Hepatocyte (in vitro differentiated cells): ENCODE measurements around the gene CHRNA4. TPM values are rescaled to one million over a fixed set of nuclear protein-coding genes. Genes with fewer than 3 reads are reported as not detected.
"Not testable (repeated sequence)": the region's sequence is repeated elsewhere in the genome, so short reads cannot be mapped to it uniquely, and the experiment has no call there.

Experiments
- DNase-seq: peaks from one replicate; pipeline ENCODE4 v3.0.0-alpha.2; 2016; ENCODE audit warnings: low spot score
- H2AFZ ChIP-seq: fragments of 200-600 bp; sonication (generic); 2 replicates; pipeline ENCODE4 v1.6.0; 2016; ENCODE audit warnings: antibody characterized with exemption, mild to moderate bottlenecking
- H3K27ac ChIP-seq: fragments of 200-600 bp; sonication (generic); 2 replicates; pipeline ENCODE4 v1.5.1; 2016; ENCODE audit warnings: mild to moderate bottlenecking
- H3K27me3 ChIP-seq: fragments of 200-600 bp; sonication (generic); 2 replicates; pipeline ENCODE4 v1.6.1; 2016
- H3K36me3 ChIP-seq: fragments of 200-600 bp; sonication (generic); replicated peaks from 2 replicates; pipeline ENCODE4 v1.5.1; 2016; ENCODE audit warnings: low read depth; ENCODE audit not compliant: insufficient read depth
- H3K4me1 ChIP-seq: fragments of 200-600 bp; sonication (generic); 2 replicates; pipeline ENCODE4 v1.5.1; 2016; ENCODE audit warnings: mild to moderate bottlenecking, moderate library complexity; ENCODE audit not compliant: insufficient read depth
- H3K4me2 ChIP-seq: fragments of 200-600 bp; sonication (generic); 2 replicates; pipeline ENCODE4 v1.6.0; 2016
- H3K4me3 ChIP-seq: fragments of 200-600 bp; sonication (generic); 2 replicates; pipeline ENCODE4 v1.5.1; 2016; ENCODE audit warnings: mild to moderate bottlenecking
- H3K79me2 ChIP-seq: fragments of 200-600 bp; sonication (generic); 2 replicates; pipeline ENCODE4 v1.6.0; 2017; ENCODE audit warnings: mild to moderate bottlenecking
- H3K9me2 ChIP-seq: fragments of 200-600 bp; sonication (generic); replicated peaks from 2 replicates; pipeline ENCODE4 v1.6.0; 2017; ENCODE audit warnings: mild to moderate bottlenecking; ENCODE audit not compliant: insufficient read depth
- H3K9me3 ChIP-seq: fragments of 200-600 bp; sonication (generic); 2 replicates; pipeline ENCODE4 v1.5.1; 2016; ENCODE audit warnings: low read depth, mild to moderate bottlenecking
- H4K20me1 ChIP-seq: fragments of 200-600 bp; sonication (generic); 2 replicates; pipeline ENCODE4 v1.6.0; 2016; ENCODE audit warnings: mild to moderate bottlenecking; ENCODE audit not compliant: insufficient read depth, poor library complexity, severe bottlenecking
- EZH2 ChIP-seq: fragments of 200-600 bp; sonication (generic); IDR thresholded peaks from 2 replicates; pipeline ENCODE4 v1.6.1; 2016; ENCODE audit warnings: antibody characterized with exemption, mild to moderate bottlenecking, borderline replicate concordance
- EZH2phosphoT487 ChIP-seq: fragments of 200-600 bp; sonication (generic); IDR thresholded peaks from one replicate; pipeline ENCODE4 v1.6.1; 2018; ENCODE audit warnings: antibody characterized with exemption, mild to moderate bottlenecking, low read depth, moderate library complexity; ENCODE audit not compliant: unreplicated experiment, severe bottlenecking
- WGBS: methylation state at CpG from one replicate; pipeline ENCODE4 v1.1.6; 2016; ENCODE audit warnings: low lambda C conversion rate; ENCODE audit errors: missing lambda C conversion rate; 5-methylcytosine and 5-hydroxymethylcytosine counted together
- polyA plus RNA-seq: library from polyadenylated mRNA; unstranded; fragments of >200 nt; fragmentation: Nextera tagmentation; extraction: Ambion mirVana; gene quantifications from 2 replicates; pipeline ENCODE4 v1.2.1, GENCODE V29; 2016
- total RNA-seq: library from RNA; depleted of rRNA; stranded (reverse); fragments of >200 nt; gene quantifications from 2 replicates; pipeline ENCODE4 v1.2.3, GENCODE V29; 2014
- TF ChIP-seq, protein P1 (sequence below): fragments of 200-600 bp; sonication (generic); IDR thresholded peaks from 2 replicates; pipeline ENCODE4 v1.5.1; 2016; ENCODE audit warnings: antibody characterized with exemption, mild to moderate bottlenecking; ENCODE audit not compliant: poor library complexity

CHRNA4 gene
- total and polyA plus RNA-seq, 2 experiments from 2014 or later, result 0.25 TPM; not detected in 1

DNA sequence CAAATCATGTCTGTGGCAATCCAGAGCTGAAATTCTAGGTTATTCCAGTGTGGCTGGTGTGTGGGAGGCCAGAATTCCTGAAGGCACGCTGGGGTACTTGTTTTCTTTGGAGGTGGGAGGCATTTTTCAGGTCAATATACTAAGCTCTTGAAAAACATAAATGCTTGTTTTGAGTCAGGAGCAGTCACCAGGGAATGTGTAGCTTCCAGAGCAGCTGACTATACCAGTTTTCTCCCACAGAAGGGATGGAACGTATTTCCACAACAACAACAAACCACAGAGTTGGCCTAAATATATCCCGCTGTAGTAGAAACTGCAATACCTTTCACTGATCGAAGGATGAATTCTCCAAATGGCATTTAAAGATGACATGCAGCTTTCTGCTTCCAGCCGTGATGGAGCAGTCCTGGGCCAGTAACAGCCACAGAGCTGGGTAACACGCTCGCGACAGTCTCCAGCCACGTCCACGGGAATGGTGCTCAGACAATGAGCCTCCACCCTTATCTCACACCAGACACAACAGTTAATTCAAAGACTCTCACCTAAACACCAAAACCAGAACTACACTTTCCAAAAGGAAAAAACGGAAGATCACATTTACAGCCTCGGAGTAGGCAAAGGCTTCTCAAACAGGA lies 23.2 kb downstream of the CHRNA4 start:
- Histone ChIP-seq H2AFZ (no peak overlapping the region), H3K9me2 (no peaks in the 10 kb centered on the region), H3K36me3 (no peaks in the 10 kb centered on the region), H3K27ac (no peak overlapping the region), H3K4me3 (no peak overlapping the region), H3K79me2 (no peaks in the 10 kb centered on the region), H3K9me3 (no peaks in the 10 kb centered on the region), H3K27me3 (peaks cover 12% of the 10 kb centered on the region), H3K4me1 (no peaks in the 10 kb centered on the region), H4K20me1 (no peaks in the 10 kb centered on the region), H3K4me2 (no peak overlapping the region)
- WGBS, result 70% methylated on average over 12 of the region's 12 CpGs
- no peak for DNase-seq
- TF ChIP-seq EZH2, result no peak
- TF ChIP-seq, protein P1, sequence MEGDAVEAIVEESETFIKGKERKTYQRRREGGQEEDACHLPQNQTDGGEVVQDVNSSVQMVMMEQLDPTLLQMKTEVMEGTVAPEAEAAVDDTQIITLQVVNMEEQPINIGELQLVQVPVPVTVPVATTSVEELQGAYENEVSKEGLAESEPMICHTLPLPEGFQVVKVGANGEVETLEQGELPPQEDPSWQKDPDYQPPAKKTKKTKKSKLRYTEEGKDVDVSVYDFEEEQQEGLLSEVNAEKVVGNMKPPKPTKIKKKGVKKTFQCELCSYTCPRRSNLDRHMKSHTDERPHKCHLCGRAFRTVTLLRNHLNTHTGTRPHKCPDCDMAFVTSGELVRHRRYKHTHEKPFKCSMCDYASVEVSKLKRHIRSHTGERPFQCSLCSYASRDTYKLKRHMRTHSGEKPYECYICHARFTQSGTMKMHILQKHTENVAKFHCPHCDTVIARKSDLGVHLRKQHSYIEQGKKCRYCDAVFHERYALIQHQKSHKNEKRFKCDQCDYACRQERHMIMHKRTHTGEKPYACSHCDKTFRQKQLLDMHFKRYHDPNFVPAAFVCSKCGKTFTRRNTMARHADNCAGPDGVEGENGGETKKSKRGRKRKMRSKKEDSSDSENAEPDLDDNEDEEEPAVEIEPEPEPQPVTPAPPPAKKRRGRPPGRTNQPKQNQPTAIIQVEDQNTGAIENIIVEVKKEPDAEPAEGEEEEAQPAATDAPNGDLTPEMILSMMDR, result no peak
- TF ChIP-seq EZH2phosphoT487, result no peak

DNA sequence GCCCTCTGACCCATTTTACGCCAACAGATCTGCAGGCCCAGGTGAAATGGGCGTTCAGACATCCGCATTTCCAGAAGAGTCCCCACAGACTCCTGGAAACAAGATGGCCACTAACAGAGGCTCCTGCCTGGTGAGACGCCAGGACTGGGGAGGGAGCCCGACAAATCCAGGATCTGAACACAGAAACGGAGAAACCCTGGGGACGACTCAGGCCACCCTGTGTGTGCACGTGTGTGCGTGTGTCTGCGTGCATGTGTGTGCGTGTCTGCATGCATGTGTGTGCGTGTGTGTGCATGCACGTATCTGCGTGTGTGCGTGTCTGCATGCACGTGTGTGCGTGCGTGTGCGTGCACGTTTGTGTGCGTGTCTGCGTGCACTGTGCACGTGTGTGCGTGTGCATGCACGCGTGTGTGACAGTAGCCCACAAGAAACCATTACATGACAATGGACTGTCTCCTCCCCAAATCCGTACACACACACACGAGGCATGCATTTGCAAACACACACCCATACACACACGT lies 24.9 kb downstream of the CHRNA4 start:
- no peaks in the 10 kb centered on the region for H3K9me3 ChIP-seq
- no peaks in the 10 kb centered on the region for H3K9me2 ChIP-seq
- no peak overlapping the region for H3K27ac ChIP-seq
- H4K20me1 ChIP-seq, result no peaks in the 10 kb centered on the region
- no peak overlapping the region for H3K4me3 ChIP-seq
- H3K27me3 ChIP-seq, result peaks cover 12% of the 10 kb centered on the region
- DNase-seq, result no peak
- no peaks in the 10 kb centered on the region for H3K4me1 ChIP-seq
- H3K4me2 ChIP-seq, result no peak overlapping the region
- no peak overlapping the region for H2AFZ ChIP-seq
- H3K79me2 ChIP-seq, result no peaks in the 10 kb centered on the region
- WGBS, result 95% methylated on average over 29 of the region's 29 CpGs
- TF ChIP-seq EZH2, result no peak
- no peak for TF ChIP-seq EZH2phosphoT487
- TF ChIP-seq, protein P1, result no peak
- no peaks in the 10 kb centered on the region for H3K36me3 ChIP-seq

DNA sequence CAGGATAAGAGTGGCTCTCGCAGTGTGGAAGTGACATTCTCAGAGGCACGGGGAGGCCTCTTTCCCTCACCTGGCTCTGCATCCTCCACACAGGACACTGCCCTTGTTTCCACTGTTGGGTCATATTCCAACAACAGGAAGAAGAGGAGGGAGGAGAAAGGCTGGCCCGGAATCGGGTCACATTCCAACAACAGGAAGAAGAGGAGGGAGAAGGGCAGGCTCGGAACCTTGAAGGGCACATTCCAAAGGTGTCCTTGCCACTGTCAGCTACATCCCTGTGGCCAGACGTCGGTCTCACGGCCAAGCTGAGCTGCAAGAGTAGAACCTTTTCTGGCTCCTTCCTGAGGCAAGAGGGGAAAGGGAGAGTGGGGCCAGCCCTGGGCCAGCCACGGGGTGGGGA lies 25.4 kb downstream of the CHRNA4 start:
- TF ChIP-seq EZH2, result no peak
- TF ChIP-seq, protein P1, result no peak
- no peak for TF ChIP-seq EZH2phosphoT487
- peaks cover 12% of the 10 kb centered on the region for H3K27me3 ChIP-seq

DNA sequence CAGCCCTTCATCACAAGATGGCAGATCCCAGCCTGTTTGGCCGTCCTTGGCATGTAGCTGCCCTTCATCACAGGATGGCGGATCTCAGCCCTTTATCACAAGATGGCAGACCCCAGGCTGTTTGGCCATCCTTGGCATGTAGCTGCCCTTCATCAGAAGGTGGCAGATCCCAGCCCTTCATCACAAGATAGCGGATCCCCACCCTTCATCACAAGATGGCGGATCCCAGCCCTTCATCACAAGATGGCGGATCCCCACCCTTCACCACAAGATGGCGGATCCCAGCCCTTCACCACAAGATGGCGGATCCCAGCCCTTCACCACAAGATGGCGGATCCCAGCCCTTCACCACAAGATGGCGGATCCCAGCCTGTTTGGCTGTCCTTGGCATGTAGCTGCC lies 26.1 kb downstream of the CHRNA4 start:
- not testable (repeated sequence) for H3K4me3 ChIP-seq, H3K36me3 ChIP-seq, H3K79me2 ChIP-seq, H4K20me1 ChIP-seq, H2AFZ ChIP-seq, H3K9me3 ChIP-seq, H3K27ac ChIP-seq, H3K4me2 ChIP-seq, H3K9me2 ChIP-seq, H3K4me1 ChIP-seq, DNase-seq
- H3K27me3 ChIP-seq, result peaks cover 12% of the 10 kb centered on the region
- WGBS, result 96% methylated on average over 8 of the region's 9 CpGs

More for the DNA sequence above, 25.4 kb downstream of the CHRNA4 start:
- Histone ChIP-seq H3K9me3 (no peaks in the 10 kb centered on the region), H3K79me2 (no peaks in the 10 kb centered on the region), H3K27ac (no peak overlapping the region), H3K36me3 (no peaks in the 10 kb centered on the region), H3K4me2 (no peak overlapping the region), H2AFZ (no peak overlapping the region), H3K4me1 (no peaks in the 10 kb centered on the region), H3K4me3 (no peak overlapping the region), H4K20me1 (no peaks in the 10 kb centered on the region), H3K9me2 (no peaks in the 10 kb centered on the region)
- DNase-seq, result no peak
- 72% methylated on average over 9 of the region's 9 CpGs for WGBS
